HEK293 (cell line): Measurements from ENCODE around the gene SLC15A4.

ENCODE experiments used
- ZNF221 ChIP-seq: fragments of 450-650 bp; formaldehyde crosslinking; IDR thresholded peaks from 2 replicates; pipeline ENCODE4 v1.5.1; 2017; ENCODE audit warnings: missing biosample characterization, missing genetic modification characterization, borderline replicate concordance
- ZNF501 ChIP-seq: fragments of 450-650 bp; formaldehyde crosslinking; IDR thresholded peaks from 2 replicates; pipeline ENCODE4 v1.5.1; 2016; ENCODE audit warnings: missing biosample characterization, missing genetic modification characterization
- ZNF529 ChIP-seq: fragments of 450-650 bp; formaldehyde crosslinking; IDR thresholded peaks from 2 replicates; pipeline ENCODE4 v1.5.1; 2017; ENCODE audit warnings: missing genetic modification characterization, missing biosample characterization; ENCODE audit not compliant: insufficient replicate concordance
- TF ChIP-seq, protein P1 (sequence below): fragments of 450-650 bp; formaldehyde crosslinking; IDR thresholded peaks from 2 replicates; pipeline ENCODE4 v1.5.1; 2016; ENCODE audit warnings: missing biosample characterization, missing genetic modification characterization

- TF ChIP-seq, protein P1, sequence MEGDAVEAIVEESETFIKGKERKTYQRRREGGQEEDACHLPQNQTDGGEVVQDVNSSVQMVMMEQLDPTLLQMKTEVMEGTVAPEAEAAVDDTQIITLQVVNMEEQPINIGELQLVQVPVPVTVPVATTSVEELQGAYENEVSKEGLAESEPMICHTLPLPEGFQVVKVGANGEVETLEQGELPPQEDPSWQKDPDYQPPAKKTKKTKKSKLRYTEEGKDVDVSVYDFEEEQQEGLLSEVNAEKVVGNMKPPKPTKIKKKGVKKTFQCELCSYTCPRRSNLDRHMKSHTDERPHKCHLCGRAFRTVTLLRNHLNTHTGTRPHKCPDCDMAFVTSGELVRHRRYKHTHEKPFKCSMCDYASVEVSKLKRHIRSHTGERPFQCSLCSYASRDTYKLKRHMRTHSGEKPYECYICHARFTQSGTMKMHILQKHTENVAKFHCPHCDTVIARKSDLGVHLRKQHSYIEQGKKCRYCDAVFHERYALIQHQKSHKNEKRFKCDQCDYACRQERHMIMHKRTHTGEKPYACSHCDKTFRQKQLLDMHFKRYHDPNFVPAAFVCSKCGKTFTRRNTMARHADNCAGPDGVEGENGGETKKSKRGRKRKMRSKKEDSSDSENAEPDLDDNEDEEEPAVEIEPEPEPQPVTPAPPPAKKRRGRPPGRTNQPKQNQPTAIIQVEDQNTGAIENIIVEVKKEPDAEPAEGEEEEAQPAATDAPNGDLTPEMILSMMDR (tag by site-specific recombination): no peak
- TF ChIP-seq ZNF501 (tag by site-specific recombination) (no peak), ZNF529 (tag by site-specific recombination) (no peak), ZNF221 (tag by site-specific recombination) (no peak)
Measured at GRCh38 chr12:128817111-128818015, 6.4 kb downstream of the SLC15A4 start.
